ENCODE data around the gene PRG2. TPM values are rescaled to one million over a fixed set of nuclear protein-coding genes. Genes with fewer than 3 reads are reported as not detected.

The PRG2 gene
- total RNA-seq, 1 experiment from 2014 or later, result not detected

DNA sequence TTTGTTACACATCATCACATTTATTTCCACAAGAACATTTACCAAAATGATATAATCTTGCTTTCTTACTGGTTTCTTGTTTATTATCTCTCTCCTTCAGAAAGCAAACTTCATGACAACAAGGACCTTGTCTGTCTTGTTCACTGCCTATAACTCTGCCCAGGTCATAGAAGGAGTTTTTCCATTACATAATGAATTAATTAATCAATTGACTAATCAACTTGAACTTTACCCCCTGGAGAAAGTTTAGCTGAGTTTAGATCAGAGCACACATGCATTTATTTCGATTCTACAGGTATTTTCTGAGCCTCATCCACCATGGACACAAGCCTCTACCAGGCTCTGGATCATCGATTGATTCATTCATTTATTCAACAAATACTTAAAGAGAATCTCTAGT, 6.3 kb upstream of the PRG2 start:
- DNase-seq (ENCODE audit: low spot score), result no peak

DNA sequence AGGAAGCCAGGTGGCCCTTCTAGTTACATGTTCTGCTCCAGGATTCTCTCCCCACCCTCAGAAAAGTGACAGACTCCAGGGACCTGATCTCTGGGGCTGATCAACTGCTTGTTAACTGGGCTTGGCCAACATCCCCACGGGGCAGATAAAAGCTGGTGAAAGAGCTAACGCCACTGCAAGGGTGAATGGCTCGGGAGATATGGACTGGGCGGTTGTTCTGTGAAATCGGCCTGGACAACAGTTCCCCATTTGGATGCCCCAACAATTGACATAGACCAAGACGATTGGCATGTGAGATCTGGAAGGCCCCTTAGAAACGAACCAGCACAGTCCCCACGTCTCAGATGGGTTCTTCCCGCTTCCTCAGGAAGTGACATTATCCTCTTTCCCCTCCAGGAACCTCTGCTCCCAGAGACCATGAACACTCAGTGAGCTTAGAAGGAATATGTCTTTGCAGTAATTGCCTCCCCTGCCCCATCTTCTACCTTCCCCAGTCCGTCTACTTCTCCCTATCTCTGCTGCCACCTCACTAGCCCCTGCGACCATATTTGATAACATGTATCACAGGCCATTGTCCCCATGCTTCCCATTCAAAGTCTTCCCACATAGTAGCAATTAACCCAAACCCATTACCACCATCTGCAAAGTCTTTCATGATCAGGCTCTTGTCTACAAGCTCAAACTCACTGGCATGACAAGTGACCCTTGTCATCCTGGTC, 5.6 kb upstream of the PRG2 start:
- no peak for DNase-seq (ENCODE audit: low spot score)

DNA sequence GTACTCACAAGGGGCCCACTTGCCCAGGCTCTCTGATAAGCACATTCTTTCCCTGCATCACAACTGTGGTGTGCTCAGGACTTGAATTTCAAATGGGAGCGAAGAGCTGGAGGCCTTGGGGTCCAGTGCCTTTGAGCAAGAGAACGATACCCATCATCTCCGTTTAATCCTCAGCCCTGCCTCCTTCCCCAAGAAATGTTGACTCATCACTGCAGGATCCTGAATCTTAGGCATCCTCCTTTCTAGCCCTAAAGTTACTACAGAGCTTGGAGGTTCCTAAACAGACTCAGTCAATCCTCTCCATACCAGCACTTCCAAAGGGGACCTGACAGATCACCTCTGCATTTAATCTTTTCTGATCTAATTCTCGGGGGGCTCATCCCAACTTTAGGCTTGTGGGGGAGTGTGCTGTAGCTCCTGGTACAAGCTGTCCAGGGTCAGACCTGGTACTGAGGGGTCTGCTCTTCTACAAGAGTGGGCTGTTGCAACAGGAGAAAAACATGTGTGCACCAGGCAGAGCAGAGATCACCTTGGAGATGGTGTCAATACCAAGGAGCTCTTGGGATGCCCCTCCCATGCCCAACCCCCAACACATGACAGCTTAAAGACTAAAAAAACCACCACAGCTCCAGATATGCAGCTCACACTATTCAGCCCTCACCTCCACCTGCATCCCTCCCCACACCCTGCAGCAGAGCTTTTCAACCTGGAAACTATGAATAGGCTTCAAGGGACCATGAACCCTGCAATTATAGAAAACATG, 3.9 kb upstream of the PRG2 start:
- DNase-seq (ENCODE audit: low spot score), result no peak

DNA sequence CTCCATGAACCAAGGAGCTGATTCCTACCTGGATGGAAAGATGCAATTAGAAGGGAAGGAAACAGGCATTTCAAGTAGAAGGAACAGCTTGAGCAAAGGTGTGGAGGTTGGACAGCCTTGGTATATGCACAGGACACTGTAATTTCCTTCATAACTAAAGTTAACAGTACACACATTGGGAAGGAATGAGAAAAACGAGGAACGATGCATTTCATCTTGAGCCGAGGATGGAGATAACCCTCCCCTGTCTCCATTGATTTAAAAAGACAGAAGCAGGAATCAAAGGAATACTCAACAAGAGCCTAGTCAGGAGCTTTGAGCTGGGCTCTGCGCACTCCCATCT, 2.3 kb upstream of the PRG2 start:
- DNase-seq (ENCODE audit: low spot score), result no peak

DNA sequence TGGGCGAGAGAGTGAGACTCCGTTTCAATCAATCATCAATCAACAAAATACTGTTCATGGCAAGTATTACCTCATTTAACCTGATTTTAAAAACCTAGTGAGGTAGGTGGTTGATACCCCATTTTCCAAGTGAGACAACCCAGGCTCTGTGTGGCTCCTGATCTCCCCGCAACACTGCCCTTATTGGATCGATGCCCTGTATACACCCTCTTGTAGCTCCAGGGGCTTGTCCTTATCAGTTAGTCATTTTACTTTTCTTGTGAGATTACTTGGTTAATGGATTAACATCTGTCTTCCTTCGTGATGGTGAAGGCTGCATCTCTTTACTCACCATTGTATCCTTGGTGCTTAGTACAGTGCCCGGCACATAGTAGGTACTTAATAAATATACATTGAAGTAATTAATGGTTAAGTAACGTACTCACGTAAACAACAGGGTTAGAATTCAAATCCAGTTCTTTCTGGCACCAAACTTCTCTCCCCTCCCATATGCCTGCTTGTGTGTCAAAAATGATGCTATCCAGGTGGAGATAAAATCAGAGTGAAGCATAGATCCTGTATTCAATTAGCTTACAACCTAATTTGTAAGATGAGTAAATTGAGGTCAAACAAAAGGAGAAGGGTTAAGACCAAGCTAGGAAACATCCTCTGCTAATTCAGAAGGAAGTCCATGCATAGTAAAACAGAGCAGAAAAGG, 1.8 kb upstream of the PRG2 start:
- DNase-seq (ENCODE audit: low spot score), result no peak

DNA sequence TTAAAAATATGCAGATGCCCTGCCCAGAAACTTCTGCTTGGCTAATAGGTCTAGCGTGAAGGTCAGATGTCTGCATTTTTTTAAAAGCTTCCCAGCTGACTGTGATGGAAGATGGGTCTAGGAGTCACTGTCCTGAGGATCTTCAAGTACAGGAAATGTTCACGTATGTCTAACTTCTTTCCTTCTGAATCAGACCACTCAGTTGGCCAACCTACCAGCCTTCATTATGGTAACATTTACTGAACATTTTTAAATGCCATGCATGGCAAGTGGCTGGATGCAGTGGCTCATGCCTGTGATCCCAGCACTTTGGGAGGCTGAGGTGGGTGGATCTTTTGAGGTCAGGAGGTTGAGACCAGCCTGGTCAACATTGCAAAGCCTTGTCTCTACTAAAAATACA, 1.1 kb upstream of the PRG2 start:
- DNase-seq (ENCODE audit: low spot score), result no peak

DNA sequence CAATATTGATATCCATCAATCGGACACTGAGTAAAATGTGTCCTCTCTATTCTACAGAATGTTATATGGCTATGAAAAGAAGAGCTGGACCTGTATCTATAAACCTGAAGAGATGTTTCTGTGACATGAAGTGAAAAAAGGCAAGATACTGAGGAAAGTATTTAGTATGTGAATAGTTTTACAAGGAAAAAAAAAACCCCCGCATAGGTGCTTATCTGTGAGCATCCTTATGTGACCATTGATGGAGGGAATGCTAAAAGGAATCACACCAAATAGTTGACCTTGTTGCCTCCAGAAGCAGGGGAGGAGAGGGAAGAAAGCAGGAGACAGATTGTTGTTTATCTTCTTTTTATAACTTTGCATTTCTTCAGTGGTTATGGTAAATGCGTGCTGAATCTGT, 661 bp upstream of the PRG2 start:
- DNase-seq (ENCODE audit: low spot score), result no peak

DNA sequence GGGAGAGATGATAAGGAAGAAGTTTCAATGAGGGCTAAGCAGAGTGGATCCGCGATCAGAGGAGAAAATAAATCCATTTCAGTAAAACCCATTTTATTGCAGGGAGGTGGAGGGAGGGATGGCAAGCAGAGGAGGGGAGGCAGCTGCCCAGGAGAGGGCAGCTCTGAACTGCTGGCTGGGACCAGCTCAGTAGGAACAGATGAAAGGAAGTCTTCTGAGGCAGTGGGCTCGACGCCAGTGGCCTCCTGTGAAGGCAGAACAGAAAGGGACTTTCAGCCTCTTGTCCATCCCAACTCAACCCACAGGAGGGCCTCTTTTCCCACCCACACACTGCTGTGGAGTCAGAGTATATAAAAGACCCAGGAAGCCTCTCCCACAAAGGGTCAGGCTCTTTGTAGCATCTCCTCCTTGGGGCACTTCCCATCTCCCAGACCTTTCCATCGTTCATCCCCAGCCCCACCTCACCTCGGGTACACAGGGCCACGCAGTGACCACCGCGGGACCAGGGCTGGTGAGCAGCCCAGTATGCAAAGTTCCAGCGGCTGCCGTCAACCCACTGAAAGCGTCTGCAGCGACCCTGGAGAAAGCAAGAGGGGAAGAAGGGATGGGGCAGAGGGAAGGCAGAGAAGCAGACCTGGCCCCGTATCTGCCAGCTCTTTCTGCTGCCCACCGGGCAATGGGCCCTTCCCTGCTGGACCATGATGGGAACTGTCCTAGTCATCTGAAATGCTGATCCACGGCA, 3.0 kb downstream of the PRG2 start:
- DNase-seq (ENCODE audit: low spot score), result no peak

DNA sequence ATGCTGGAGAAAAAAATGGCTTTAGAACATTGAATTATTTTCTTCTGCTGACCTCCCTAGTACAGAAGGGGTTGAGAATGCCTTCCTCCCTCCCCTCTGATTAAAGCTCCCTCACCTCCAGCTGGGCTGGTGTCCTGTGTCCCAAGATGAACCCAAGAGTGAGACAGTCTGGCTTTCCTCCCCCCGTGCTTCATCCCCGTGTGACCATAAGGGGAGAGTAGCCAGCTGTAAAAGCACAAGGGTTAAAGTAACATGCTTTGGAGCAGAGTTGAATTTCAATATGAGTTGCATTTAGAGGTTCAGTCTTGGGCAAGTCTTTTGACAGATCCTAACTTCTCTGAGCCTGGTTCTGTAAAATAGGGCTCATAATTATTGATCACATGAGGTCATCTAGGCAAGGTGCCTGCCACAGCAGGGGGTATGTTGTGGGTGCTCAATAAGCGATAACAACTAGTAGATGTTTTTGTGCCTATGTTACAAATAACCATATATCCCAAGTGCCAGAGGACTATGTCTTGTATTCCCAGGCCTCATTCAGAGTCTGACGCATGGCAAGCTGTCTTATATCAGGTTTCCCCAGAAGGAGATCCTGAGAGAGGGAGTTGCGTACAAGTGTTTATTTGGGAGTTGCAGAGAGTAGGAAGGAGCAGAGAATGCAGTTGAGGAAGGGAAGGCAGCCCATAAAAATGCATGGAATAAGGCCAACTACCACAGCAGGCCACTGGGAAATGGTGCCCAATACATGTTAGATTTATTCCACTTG, 4.1 kb downstream of the PRG2 start:
- no peak for DNase-seq (ENCODE audit: low spot score)

DNA sequence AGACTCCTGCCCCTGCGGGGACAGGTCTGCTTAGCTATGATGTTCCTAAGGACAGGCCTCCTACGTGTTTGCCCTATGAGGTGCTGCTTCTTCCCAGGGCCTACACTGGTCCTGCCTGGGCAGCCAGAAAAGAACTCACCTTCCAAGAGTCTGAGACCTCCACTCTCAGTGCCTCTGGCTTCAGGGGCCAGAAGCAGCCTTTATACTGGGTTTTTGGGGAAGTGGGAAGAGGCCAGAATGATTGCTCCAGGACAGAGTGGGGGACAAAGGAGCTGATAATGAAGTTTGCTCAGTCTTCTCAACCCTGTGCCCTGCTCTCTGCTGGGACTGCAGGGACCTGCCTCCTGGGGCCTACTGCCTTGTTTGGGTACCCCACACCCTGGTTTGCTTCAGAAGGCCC, 9.5 kb downstream of the PRG2 start, which contains the start of gene PRG3:
PRG3 (minus strand) TSS at position 176 of the 400 bp plus-strand sequence. CDS start 442 bp downstream, outside the sequence.
- no peak for DNase-seq (ENCODE audit: low spot score)

DNA sequence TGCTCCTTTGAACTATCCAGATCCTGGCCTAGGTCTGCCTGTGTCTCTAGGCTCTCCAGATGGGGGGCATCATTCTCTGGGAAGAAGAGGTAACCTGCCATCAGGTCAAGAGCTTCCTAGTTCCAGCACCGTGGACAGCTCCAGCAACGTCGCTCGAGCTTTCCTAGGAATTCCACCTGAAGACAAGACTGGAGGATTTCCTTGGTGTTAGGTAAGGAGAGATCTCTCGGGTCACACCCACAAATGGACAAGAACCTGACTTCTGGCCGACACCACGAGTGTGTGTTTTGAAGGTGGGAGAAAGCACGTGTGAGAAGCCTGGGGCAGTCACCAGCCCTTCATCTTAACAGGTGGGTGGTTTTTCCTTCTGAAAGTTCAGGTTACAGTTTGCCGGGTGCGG, 10.7 kb downstream of the PRG2 start:
- DNase-seq (ENCODE audit: low spot score), result no peak

DNA sequence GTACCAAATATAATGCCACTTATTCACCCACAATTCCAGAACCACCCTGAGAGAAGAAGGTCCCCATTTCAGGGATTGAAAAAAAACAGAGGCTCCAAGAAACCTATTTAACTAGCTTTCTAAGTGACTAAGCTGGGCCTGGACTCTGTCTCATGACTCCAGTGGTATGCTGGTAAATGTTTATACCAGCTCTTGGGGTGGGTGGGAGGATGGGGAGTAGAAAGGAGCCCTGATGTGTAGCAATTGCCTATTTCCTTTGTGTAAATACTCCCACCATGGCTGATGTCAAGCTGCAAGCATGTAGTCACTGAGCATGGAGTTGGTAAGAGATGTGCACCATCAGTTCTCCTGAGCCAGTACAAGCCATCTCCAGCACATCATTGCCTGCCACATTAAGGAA, 12.3 kb downstream of the PRG2 start:
- DNase-seq (ENCODE audit: low spot score), result no peak

DNA sequence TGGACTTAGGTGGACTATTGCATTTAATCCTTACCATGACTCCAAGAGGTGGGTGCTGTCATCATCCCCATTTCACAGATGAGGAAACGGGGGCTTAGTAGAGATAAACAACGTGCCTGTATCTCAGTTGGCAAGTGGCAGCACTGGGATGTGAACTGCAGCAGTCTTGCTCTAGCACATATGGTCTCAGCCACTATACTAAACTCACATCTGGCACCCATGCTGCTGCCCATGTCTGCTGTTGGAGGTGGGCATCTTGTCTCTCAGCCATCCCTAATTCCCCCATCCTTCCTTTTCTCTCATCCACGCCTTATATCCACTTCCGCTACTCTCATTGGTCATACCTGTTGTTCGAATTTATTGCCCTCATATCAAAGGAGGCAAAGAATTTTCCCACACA, 13.3 kb downstream of the PRG2 start:
- DNase-seq (ENCODE audit: low spot score), result no peak

DNA sequence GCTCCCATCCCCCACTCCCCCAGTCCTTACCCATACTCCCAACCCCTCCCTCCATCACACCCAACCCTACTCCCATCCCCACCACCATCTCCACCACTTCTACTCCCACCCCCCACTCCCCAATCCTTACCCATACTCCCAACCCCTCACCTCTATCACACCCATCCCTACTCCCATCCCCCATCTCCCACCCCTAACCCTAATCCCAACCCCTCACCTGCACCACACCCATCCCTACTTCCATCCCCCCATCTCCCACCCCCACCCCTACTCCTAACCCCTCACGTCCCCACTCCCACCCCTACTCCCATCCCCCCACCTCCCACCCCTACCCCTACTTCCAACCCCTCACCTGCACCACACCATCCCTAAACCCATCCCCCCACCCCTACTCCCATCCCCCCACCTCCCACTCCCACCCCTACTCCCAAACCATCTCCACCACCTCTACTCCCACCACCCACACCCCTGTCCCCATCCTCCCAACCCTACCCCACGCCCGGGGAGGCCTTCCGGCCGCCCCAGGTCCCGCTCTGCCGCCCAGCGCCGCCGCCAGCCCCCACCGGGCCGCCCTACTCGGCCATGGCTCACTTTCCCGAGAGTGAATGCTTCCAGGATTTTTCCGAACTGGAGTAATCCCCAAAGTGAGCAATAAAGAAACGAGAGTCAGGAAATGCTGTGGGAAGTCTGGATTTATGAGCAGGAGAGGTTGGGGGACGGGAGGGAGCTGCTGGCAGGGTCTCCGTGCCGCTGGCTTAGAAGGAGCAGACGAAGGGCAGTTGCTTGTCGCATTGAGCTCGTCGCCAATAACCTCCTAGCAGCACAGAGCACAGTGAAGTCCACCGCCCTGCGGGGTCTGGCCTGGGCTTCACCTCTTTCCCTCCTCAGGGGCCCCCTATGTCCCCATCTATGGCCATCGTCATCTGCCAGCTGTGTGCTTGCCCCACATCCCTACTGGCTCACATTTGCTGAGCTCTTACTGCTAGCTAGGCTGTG, 14.1 kb downstream of the PRG2 start:
- DNase-seq (ENCODE audit: low spot score), result no peak

DNA sequence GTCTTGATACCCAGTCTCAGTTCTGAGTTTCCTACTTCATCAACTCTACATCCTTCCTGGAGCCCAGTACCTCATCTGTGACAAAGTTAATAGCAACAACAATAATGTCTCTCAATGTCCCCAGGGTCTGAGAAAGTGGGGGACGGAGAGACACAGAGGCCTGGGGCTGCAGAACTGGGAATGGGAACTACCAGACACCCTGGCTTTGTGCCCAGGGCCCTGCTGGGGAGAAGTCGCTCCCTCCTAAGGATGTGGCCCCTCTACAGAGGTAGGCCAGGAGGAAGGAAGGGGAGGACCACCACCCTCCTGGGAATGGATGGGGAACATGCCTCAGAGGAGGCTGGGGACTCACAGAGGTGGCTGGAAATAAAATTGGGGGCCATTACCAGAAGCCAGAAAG, 15.0 kb downstream of the PRG2 start:
- DNase-seq (ENCODE audit: low spot score), result no peak

DNA sequence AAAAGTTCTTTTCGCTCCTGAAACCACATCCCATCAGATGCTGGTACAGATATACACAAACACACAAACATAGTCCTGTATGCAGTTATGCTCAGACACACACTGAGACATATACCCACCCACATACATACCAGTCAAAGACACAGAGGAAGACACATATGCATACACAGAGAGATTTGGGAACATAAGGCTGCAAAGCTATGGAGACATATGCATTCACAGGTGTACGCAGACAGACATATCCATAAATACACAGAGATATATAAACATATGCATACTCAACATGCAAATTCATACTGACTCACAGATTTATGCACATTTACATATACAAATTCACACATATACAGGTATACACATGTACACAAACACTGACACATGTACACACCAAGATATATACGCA, 15.5 kb downstream of the PRG2 start:
- no peak for DNase-seq (ENCODE audit: low spot score)

DNA sequence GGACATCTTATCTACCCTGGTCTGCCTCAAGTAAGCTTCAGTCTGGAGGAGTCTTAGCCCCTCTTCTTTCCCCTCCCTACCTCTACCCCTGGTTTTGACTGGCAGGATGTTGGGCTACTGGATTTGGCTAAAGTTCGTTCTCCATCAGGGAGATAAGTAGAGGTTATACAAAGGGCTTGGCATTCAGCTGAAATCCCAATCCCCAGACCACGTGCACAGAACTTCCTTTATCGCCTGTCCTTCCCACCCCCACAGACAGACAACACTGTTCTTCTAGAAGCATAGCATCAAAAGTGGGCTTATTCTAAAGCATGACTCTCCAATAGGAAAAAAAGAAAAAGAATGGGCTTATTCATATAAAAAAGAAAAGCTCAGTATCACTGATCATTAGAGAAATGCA, 17.3 kb downstream of the PRG2 start:
- no peak for DNase-seq (ENCODE audit: low spot score)

DNA sequence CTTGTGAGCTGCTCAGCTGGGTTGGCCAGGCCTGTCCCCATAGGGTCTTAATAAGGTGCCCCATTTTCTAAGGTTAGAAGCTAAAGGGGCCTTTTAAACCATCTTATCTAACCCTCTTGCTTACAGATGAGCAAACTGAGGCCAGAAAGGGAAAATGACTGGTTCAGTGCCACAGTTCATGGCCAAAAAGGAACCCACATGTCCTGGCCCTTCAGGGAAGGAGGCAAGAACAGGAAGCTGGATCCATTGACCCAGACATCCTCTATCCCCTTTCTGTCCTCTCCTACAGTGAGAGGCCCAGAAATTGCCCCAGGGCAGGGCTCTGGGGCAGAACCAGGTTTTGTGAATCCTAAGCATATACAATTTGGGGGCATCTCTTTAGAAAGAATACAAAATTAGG, 19.5 kb downstream of the PRG2 start:
- DNase-seq (ENCODE audit: low spot score), result no peak

DNA sequence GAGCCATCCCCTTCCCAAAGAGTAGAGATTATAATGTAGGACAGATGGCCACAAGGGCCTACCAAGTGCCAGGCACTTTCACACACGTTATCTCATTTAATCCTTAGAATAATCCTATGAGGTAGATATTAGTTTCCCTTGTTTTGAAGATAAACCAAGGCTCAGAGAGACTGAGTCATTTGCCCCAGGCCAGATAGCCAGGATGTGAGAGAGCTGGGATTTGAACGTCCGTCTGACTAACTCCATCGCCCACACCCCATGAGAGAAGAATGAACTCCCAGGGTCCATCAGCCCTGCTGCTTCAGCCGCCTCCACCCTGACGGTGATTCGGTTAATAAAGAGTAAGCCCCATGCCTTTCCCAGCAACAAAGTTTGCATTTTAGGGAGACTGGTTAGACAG, 20.2 kb downstream of the PRG2 start:
- no peak for DNase-seq (ENCODE audit: low spot score)

DNA sequence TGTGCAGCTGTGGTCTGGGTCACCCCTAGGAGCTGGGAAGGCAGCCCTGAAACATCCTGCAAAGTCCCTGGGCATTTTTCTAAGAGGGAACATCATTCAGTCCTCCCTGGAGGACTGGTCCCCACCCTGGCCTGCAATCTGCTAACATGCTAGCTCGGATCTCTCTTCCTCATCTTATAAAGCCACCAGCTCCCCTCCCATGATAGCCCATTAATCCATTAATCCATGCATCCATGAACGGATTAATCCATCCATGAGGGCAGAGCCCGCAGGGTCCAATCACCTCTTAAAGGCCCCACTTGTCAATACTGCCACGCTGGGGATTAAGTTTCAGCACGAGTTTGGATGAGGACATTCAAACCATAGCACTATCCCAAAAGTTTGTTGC, 21.6 kb downstream of the PRG2 start:
- no peak for DNase-seq (ENCODE audit: low spot score)
